ENCODE measurements around the gene NAXD.

- TF ChIP-seq EZH2phosphoT487 (IDR thresholded peaks at IDR 0.05; ENCODE audit: low read depth) (no peak), CTCF (IDR thresholded peaks at IDR 0.05; ENCODE audit: low read depth, low read length) (no peak)
Measured at GRCh38 chr13:110582421-110582954, 32.9 kb upstream of the NAXD start.
